MCF 10A (cell line): ENCODE data around the gene SURF4. TPM values are rescaled to one million over a fixed set of nuclear protein-coding genes. Genes with fewer than 3 reads are reported as not detected.
"Not testable (repeated sequence)": the region's sequence is repeated elsewhere in the genome, so short reads cannot be mapped to it uniquely, and the experiment has no call there.

Experiments used
- BruUV-seq: library from RNA; stranded (reverse); fragments of 400-500 nt; replicated peaks from 2 replicates; lab custom pipeline; 2021; lab: Mats Ljungman, UMichigan
- CTCF ChIA-PET: fragments of 300-600 bp; sonication (Branson Sonifier 250); formaldehyde crosslinking; extraction: SDS; loops from one replicate; lab custom pipeline; 2021; ENCODE audit warnings: antibody characterized with exemption, inconsistent platforms; lab: Yijun Ruan, JAX
- POLR2A ChIA-PET: fragments of 300-600, 350-650 bp; sonication (Branson Sonifier 250); formaldehyde crosslinking; extraction: SDS; loops from one replicate; lab custom pipeline; 2020; ENCODE audit warnings: antibody characterized with exemption, inconsistent platforms; lab: Yijun Ruan, JAX
- DNase-seq: peaks from one replicate; pipeline ENCODE4 v3.0.0-alpha.2; 2018; ENCODE audit not compliant: unreplicated experiment
- H3K27ac Mint-ChIP-seq: one replicate; pipeline ENCODE4 v1.8.0; 2022; ENCODE audit warnings: mild to moderate bottlenecking, low read depth, mixed read lengths; ENCODE audit not compliant: unreplicated experiment
- H3K27me3 Mint-ChIP-seq: one replicate; pipeline ENCODE4 v1.8.0; 2022; ENCODE audit warnings: mixed read lengths; ENCODE audit not compliant: insufficient read depth, unreplicated experiment
- H3K36me3 Mint-ChIP-seq: one replicate; pipeline ENCODE4 v1.8.0; 2022; ENCODE audit warnings: mild to moderate bottlenecking, moderate library complexity, mixed read lengths; ENCODE audit not compliant: insufficient read depth, unreplicated experiment
- H3K4me1 Mint-ChIP-seq: one replicate; pipeline ENCODE4 v1.8.0; 2022; ENCODE audit warnings: mixed read lengths; ENCODE audit not compliant: insufficient read depth, unreplicated experiment
- H3K4me3 Mint-ChIP-seq: one replicate; pipeline ENCODE4 v1.8.0; 2022; ENCODE audit warnings: mild to moderate bottlenecking, moderate library complexity, mixed read lengths; ENCODE audit not compliant: unreplicated experiment
- H3K9me3 Mint-ChIP-seq: one replicate; pipeline ENCODE4 v1.8.0; 2022; ENCODE audit warnings: mixed read lengths; ENCODE audit not compliant: unreplicated experiment
- CTCF ChIP-seq: fragments of 200-600 bp; IDR thresholded peaks from one replicate; pipeline ENCODE4 v1.8.0; 2022; ENCODE audit warnings: antibody characterized with exemption, mild to moderate bottlenecking; ENCODE audit not compliant: unreplicated experiment
- intact Hi-C: fragments of 100-400 bp; cut with micrococcal nuclease; formaldehyde crosslinking; loops from 2 replicates; pipeline ENCODE4 v1.14.1; 2022
- total RNA-seq: library from RNA; stranded (reverse); gene quantifications from 2 replicates; pipeline ENCODE4 v1.2.3, GENCODE V29; 2022

The SURF4 gene
- total RNA-seq, 1 experiment from 2014 or later: 198 TPM

- no peak for DNase-seq
- Mint-ChIP-seq H3K27ac (no peak overlapping the region), H3K36me3 (no peaks in the 10 kb centered on the region), H3K9me3 (no peaks in the 10 kb centered on the region), H3K27me3 (peaks cover 41% of the 10 kb centered on the region), H3K4me3 (no peak overlapping the region), H3K4me1 (no peaks in the 10 kb centered on the region)
- intact Hi-C loops: no loop called here
- ChIA-PET CTCF (no interaction called here), POLR2A (no interaction called here)
- no peak for TF ChIP-seq CTCF
- no TSS peak for BruUV-seq
Observed at GRCh38 chr9:133322701-133323100, 53.2 kb downstream of the SURF4 start.

- TF ChIP-seq CTCF: no peak
- H3K27me3 Mint-ChIP-seq: peaks cover 51% of the 10 kb centered on the region
- no peaks in the 10 kb centered on the region for H3K36me3 Mint-ChIP-seq
- CTCF ChIA-PET: no interaction called here
- intact Hi-C loops: no loop called here
- H3K27ac Mint-ChIP-seq: no peak overlapping the region
- H3K4me1 Mint-ChIP-seq: no peaks in the 10 kb centered on the region
- BruUV-seq: no TSS peak
- DNase-seq: no peak
- H3K4me3 Mint-ChIP-seq: no peak overlapping the region
- H3K9me3 Mint-ChIP-seq: no peaks in the 10 kb centered on the region
- POLR2A ChIA-PET: no interaction called here
Observed at GRCh38 chr9:133321411-133321935, 54.4 kb downstream of the SURF4 start.

- no peaks in the 10 kb centered on the region for H3K36me3 Mint-ChIP-seq
- intact Hi-C loops: no loop called here
- H3K27me3 Mint-ChIP-seq: peaks cover 61% of the 10 kb centered on the region
- DNase-seq: no peak
- no peak for TF ChIP-seq CTCF
- H3K9me3 Mint-ChIP-seq: no peaks in the 10 kb centered on the region
- CTCF ChIA-PET: interaction anchor here (1.1 kb wide), 1 partner anchor 9 kb away, joined by 3 read pairs; no protein-coding TSS in a partner anchor
- H3K4me1 Mint-ChIP-seq: no peaks in the 10 kb centered on the region
- BruUV-seq: no TSS peak
- POLR2A ChIA-PET: no interaction called here
- H3K4me3 Mint-ChIP-seq: no peak overlapping the region
- H3K27ac Mint-ChIP-seq: no peak overlapping the region
Observed at GRCh38 chr9:133320421-133320881, 55.4 kb downstream of the SURF4 start.

GRCh38 chr9:133317551-133317950 lies 58.3 kb downstream of the SURF4 start:
- H3K36me3 Mint-ChIP-seq, POLR2A ChIA-PET, DNase-seq, H3K9me3 Mint-ChIP-seq, CTCF ChIA-PET, H3K27ac Mint-ChIP-seq, H3K4me3 Mint-ChIP-seq, intact Hi-C loops, H3K4me1 Mint-ChIP-seq, BruUV-seq: not testable (repeated sequence)
- H3K27me3 Mint-ChIP-seq: peaks cover 41% of the 10 kb centered on the region
